NCI-H2107 (cell line): ENCODE results near the gene DTNA.
"Not testable (repeated sequence)": the region's sequence is repeated elsewhere in the genome, so short reads cannot be mapped to it uniquely, and the experiment has no call there.

Experiments used
- DNase-seq: peaks from one replicate; lab custom pipeline; 2025; lab: John Stamatoyannopoulos, UW

The DTNA gene

DNA sequence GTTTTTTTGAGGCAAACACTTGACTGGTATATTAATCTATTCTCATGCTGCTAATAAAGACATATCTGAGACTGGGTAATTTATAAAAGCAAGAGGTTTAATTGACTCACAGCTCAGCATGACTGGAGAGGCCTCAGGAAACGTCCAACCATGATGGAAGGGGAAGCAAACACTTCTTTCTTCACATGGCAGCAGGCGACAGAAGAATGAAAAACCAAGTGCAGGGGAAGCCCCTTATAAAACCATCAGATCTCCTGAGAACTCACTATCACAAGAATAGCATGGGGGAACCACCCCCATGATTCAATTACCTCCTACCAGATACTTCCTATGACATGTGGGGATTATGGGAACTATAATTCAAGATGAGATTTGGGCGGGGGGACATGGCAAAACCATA, 194.9 kb downstream of the DTNA start:
- DNase-seq: no peak

DNA sequence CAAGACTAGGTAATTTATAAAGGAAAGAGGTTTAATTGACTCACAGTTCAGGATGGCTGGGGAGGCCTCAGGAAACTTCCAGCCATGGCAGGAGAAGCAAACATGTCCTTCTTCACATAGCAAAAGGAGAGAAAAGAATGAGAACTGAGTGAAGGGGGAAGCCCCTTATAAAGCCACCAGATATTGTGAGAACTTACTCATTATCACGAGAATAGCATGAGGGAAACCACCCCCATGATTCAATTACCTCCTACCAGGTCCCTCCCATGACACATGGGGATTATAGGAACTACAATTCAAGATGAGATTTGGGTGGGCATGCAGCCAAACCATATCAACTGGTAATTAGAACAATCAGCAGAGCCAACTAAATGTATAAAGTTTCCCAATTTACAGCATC, 196.9 kb downstream of the DTNA start:
- not testable (repeated sequence) for DNase-seq

GRCh38 chr18:34909637-34910364, 199.7 kb downstream of the DTNA start:
- DNase-seq: no peak

- no peak for DNase-seq
Observed at GRCh38 chr18:34911081-34911480, 201.0 kb downstream of the DTNA start.

- DNase-seq: no peak
Observed at GRCh38 chr18:34911661-34912384, 201.7 kb downstream of the DTNA start.

- DNase-seq: no peak
Observed at GRCh38 chr18:34913837-34914661, 204.0 kb downstream of the DTNA start.

DNA sequence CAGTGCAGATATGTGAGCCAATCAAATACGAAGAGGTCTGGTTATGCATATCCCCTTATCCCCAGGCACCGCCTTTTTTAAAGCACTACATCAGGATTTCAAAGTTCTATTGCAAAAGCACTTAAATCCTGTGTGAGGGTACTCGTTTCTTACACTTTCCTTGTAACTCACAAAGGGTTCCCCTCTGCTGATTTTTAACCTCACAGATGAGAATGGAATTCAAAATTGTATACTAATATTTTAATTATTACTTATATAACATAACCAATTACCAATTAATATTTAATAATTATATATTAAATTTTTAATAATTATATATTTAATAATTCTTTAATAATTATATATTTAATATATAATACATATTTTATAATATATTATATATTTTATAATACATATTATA, 204.9 kb downstream of the DTNA start:
- DNase-seq: no peak

GRCh38 chr18:34916539-34916938, 206.4 kb downstream of the DTNA start:
- DNase-seq: not testable (repeated sequence)

DNA sequence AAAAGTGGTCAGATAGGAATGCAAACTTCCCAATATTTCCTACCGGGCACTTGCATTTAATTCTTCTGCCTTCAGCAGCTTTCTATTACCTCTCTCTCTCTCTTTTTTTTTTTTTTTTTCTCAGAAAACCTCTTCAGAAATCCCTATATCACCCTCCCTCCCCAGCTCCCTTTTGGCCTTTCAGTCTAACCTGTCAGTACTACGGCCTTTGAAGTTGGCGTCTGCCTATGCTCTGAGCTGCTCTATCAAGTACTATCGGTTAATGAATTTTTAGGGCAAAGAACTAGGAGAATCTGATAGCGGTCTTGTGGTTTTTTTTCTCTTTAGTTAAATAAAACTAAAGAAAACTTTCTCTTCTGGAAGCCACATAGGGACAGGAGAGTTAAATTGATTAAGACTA, 208.8 kb downstream of the DTNA start:
- no peak for DNase-seq

DNA sequence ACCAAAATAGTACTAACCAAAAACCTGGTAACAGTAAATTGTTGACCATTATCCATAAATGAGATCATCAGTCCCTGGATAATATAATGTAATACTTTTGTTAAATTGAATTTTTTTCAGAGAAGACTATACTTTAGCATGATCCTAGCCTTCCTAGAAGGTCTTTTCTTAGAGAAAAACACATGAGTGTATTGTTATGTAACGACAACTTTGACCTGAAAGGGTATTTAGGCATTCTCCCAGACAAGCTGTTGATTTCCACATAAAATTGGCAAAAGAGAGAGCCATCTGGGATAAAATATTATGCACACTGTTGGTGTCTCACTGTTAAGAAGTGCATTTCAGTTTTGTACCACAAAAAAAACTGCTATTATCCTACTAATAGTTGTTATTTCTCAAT, 211.1 kb downstream of the DTNA start:
- DNase-seq: no peak

DNA sequence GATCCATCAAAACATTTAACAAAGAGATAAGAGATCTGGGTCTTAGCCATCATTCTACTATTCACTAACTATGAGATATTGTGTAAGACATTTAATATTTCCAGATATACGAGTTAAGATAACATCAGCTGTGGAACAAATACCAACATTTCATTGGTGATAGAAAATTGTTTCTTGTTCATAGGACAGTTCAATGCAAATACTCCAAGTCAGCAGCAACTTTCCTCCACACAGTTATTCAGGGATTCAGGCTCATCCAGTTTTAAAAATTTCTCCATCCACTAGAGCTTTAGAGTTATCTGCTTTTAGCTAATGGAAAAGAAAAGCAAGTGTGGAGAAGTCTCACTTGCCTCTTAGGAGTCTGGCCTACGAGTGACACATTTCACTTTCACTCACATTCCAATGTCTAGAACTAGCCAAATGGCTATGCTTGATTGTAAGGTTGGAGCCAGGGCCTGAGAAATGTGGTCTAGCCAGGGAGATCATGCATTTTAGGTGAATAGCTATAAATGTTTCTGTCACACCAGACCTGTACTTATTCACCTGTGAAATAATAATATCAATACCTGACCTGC, 211.8 kb downstream of the DTNA start:
- DNase-seq: no peak

DNA sequence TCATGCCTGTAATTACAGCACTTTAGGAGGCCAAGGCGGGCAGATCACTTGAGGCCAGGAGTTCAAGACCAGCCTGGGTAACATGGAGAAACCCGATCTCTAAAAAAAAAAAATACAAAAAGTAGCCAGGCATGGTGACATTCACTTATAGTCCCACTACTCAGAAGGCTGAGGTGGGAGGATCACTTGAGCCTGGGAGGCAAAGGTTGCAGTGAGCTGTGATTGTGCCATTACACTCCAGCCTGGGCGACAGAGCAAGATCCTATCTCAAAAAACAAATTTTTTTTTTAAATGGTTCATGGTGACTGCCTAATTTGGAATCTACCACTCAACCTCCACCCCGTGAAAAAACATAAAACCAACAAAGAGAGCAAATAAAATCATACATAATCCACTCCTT, 212.5 kb downstream of the DTNA start:
- DNase-seq: not testable (repeated sequence)

DNA sequence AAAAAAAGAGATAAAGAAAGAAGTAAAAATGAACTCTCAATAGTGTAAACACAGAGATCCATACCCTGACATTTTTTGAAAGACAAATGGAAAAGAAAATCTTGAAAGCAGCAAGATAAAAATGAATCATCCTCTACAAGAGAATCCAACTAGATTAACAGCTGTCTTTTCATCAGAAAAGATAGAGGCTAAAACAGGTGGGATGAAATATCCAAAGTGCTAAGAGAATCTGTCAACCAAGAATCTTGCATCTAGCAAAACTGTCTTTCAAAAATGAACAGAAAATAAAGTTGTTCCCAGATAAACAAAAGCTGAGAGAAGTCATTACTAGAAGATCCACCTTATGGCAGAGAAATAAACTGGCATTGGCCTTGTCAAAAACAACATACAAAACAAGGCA, 213.8 kb downstream of the DTNA start:
- DNase-seq: no peak

DNA sequence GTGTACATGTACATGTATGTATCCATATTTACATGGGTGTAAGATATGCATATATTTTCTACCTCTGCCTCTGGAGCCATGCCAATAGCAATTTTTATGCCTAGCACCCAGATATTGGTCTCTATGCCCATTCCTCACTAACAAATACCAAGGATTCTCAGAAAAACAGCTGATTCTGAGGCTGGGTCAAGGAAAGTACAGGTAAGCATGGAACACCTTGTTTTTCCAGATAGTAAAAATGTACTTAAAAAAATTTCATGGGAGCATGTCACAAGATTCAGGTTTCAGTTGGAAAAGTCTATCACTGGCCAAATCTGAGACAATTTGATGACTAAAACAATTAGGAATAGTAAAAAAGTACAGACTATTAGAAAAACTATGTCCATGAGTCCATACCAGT, 216.6 kb downstream of the DTNA start:
- no peak for DNase-seq

DNA sequence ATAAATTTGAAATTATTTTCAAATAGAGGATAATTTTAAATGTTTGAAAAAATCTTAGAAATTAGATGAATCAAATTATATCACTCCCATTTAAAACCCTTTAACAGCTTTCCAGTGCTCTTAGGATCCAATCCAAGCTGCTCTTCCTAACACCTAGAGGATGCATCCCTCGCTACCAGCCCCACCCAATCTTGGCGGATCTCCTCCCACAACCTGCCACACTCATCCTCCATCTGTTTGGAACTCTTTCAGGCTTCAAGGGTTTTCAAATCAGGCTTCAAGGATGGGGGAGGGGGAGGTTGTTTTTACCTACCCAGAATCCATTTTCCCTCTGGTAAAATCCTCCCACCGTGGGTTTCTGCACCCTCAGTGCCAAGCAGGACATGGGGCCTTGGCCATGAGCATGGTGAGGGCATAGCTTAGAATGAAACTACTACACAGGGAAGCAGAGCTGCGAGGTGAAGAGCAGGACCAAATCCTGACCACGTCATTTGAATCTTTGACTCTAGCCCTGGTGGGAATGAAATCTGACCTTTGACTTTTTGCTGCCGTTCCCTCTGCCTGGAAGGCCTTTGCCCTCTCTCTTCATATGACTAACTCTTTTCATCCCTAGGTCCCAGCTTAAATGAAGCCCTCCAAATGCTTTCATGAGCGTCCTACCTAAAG, 218.1 kb downstream of the DTNA start:
- no peak for DNase-seq

- no peak for DNase-seq
Observed at GRCh38 chr18:34928754-34929335, 218.7 kb downstream of the DTNA start.

DNA sequence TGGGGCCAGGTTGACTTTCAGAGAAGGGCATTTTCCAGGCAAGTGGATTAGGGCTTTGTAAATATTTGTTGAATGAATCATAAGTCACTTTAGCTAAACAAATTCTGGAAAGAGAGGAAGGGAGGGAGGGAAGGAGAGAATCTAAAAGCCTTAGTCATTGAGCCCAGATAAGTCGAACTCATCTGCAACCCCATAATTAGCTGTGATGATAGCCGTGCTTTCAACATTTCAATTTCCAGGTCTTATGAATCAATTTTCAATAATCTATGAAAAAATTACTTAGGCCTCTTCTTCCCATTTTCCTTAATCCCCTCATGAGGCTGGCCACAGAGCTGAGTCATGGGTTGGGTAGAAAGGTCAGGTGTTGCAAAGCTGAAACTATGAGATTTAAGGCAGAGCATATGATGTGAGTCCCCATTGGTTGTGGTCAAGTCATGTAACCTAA, 219.3 kb downstream of the DTNA start:
- no peak for DNase-seq

GRCh38 chr18:34932363-34932762, 222.3 kb downstream of the DTNA start:
- DNase-seq: no peak

- no peak for DNase-seq
Observed at GRCh38 chr18:34932792-34933466, 222.8 kb downstream of the DTNA start.

DNA sequence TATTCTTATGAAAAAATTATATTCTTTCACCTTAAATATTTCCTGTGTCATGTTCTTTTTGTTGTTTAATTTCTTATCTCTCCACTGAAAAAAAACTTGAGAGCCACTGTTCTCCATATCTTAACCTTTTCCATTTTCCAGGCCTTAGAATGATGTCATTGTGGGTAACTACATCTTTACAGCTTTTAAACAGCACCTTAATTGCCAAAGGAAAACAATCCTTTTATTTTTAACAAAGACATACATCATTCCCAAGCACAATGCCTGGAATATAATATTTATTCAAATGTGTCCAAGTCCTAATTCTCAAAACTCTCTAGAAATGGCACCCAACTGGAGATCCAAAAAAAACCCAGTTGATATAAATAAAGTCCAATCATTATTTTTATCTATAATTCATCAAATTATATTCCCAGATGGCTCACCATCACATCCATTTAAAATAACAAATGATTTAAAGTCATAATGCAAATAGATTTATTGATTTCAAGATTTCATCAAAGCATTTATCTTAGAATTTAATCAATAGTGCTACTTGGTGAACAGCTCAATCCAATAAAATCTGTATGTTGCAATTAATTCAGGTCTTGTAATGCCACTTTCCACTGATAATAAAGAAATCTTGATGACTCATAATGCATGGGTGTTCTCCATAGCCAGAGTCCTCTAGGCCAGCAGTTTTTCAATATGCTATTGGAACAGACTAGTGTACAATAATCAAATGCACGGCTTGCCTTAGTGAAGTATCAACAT, 224.0 kb downstream of the DTNA start:
- no peak for DNase-seq
